HUDEP-2 (cell line): Measurements from ENCODE around the gene JAG2.

Experiments used
- DNase-seq, 76 experiments: peaks; one replicate each; lab custom pipeline; 2025; ENCODE audit not compliant: unreplicated experiment in 76 of 76; lab: John Stamatoyannopoulos, UW

Gene JAG2

GRCh38 chr14:105096206-105096875 is 72.2 kb downstream of the JAG2 start:
- DNase-seq: no peak

- no peak for DNase-seq
Observed at GRCh38 chr14:105095236-105095805, 73.3 kb downstream of the JAG2 start.

DNA sequence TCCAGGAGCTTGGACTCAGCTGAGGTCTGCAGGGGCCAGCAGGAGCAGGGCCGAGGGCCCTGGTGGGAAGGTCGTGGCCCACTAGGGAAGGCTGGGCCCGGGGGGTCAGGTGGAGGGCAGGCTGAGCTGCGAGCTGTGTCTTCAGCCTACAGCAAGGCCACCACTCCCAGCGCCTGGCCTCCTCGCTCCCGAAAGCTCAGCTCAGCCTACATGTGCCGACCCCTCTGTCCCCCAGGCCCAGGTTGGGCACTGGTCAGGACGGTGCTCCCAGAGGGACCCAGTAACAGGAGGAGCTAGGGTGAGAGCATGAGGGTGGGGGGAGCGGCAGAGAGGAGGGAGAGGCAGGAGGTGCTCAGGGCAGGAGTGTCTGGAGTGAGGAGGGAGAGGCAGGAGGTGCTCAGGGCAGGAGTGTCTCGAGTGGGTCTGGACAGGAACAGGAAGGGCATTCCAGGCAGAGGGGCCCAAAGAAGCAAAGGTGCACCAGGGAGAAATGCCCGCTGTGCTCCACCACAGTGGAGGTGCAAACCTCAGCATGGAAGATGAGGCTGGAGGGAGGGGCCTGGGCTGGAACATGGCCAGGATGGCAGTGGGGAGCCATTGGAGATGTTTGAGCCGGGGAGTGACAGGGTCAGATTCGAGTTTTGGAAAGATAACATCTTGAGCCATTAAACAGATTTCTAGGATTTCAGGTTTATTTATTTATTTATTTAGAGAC is 74.2 kb downstream of the JAG2 start:
- DNase-seq: no peak

GRCh38 chr14:105093431-105094192 is 75.0 kb downstream of the JAG2 start:
- peak in 13 of 76 experiments; percentile 9 to 66 (median 23) for DNase-seq

DNA sequence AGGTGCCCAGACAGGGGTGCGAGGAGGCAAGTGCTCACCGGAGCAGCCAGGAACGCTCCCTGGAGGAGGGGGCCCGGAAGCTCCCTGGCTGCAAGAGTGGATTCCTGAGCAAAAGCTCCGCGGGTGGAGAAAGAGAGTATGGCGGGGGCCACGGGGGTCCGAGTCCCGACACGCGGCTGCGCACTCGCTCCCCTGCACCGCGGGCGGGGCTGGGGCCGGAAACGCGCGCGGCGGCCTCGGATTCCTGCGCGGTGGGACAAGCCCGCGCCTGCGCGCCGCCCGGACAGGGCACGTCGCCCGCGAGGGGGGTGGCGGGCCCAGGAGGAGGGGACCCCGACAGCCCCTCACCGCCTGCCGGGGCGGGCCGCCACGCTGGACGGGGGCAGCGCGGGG is 75.5 kb downstream of the JAG2 start:
- DNase-seq: no peak

GRCh38 chr14:105092171-105093037 is 76.2 kb downstream of the JAG2 start:
- DNase-seq: no peak

DNA sequence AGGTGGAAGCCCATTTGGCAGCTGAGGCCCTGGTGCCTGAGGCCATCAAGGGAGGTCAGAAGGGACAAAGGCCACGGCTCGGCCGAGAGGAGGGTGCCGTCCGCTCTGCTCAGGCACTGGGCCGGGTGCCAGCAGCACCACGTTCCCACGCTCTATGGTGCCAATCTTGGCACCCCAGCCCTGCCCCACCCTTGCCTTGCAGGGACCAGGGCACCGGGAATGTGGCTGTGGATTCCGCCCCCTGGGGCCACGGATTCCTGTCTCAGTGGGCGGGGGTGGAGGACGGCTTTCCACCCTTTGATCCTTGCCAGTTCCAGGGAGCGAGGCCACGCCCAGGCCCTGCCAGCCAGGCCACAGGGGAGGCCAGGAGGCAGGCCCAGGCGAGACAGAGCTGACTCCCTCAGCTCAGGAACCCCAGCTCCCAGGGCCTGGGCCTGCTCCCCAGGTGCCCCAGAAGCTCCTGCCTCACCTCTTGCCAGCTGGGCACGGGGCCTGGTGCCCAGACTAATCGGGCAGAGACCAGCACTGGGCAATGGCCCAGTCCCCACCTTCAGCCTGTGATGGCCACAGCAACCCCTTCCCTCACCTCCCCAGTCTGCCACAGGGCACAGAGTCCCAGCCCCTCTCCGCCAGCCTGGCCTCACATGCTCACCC is 76.9 kb downstream of the JAG2 start:
- peak in 53 of 76 experiments; percentile 2 to 67 (median 35) for DNase-seq

DNA sequence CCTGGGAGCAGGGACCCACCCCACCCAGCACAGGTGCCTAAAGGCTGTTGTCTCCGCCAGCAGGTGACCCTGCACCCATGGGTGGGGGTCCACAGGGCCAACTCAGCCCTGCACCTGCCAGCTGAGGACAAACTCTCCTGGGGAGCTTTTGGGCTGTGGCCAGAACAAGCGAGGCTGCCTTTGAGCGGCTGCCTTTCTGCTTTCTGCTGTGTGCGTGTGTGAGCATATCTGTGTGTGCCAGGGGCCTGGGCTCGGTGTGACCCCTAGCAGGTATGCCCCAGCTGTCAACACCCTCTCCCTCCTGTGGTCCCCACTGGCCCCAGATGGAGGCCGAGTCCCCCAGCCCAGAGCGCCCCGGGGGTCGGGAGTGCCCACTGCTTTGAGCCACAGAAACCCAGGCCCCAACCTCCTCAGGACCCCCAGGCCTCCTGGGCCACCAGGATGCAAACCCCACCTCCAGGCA is 77.5 kb downstream of the JAG2 start:
- DNase-seq: peak in 1 of 76 experiments; percentile 9
